RCC 7860 (cell line): ENCODE measurements around the gene SEPTIN5.

Experiments used
- DNase-seq: peaks from one replicate; pipeline ENCODE4 v3.0.0-alpha.2; 2015; ENCODE audit warnings: low spot score
- FAIRE-seq: peaks from 2 replicates; lab custom pipeline; 2012; peaks lifted over from hg19 to GRCh38; lab: Jason Lieb, UNC

SEPTIN5 gene

DNA sequence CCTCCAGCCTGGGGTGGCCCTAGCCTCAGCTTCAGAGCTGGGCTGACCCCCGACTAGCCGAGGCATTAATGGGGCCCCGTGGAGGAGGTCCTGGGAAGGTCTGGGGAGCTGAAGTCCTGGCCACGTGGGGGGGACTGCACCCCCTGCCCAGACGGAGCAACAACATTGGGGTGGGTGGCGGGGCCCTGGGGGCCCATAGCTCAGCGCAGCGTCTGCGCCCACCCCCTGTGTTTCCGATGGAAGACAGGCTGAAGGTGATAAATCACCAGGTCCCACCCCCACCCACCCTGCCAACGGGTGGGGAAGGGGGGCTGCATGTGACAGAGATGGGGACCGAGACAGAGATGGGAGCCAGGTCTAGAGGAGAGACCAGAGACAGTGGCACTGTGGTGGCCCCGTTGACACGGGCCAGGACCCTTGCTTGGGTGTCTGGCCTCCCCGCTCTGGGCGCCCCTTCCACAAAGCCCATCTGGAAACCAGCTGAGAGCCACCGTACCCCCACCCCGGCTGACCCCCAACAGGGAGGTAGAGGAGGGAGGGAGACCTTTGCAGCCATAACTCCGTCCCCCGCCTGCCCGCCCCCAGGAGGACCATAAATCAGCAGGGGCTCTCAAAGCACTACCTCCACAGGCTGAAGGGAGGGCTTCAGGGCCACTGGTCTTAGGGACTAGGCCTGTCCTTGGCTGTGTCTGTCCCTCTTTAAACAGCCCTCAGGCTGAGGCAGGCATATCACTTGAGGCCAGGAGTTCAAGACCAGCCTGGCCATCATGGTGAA lies 17.2 kb downstream of the SEPTIN5 start:
- FAIRE-seq (no peak), DNase-seq (no peak)

GRCh38 chr22:19732403-19733113 lies 18.3 kb downstream of the SEPTIN5 start:
- FAIRE-seq (no peak), DNase-seq (no peak)

- FAIRE-seq (no peak), DNase-seq (no peak)
Observed at GRCh38 chr22:19733755-19734154, 19.5 kb downstream of the SEPTIN5 start.

- no peak for DNase-seq
- FAIRE-seq: no peak
Observed at GRCh38 chr22:19734163-19734562, 19.9 kb downstream of the SEPTIN5 start.

DNA sequence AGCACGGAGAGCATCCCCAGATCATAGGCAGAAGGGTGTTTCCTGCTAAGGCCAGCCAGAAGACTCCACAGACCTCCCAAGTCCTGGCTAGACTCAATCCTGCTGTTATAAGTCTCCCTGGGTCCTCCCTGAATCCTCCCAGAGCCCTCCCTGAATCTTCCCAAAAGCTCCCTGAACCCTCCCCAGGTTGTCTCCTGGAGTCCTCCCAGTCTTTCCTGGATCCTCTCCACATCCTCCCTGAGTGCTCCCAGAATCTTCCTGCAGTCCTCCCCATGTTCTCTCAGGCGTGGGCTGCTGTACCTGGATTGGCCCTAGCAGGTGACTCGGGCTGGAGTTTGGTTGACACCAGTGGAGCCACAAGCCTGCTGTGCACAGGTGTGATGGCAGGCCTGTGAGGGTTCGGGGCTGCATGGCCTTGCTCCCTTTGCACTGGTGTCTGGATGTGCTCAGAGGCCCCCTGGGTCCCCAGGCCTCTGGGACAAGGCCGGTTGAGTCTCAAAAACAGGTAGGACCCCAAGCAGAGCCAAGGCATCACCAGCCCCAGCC lies 20.6 kb downstream of the SEPTIN5 start:
- no peak for DNase-seq
- no peak for FAIRE-seq

GRCh38 chr22:19735665-19736510 lies 21.6 kb downstream of the SEPTIN5 start:
- no peak for FAIRE-seq

GRCh38 chr22:19737846-19738663 lies 23.8 kb downstream of the SEPTIN5 start:
- DNase-seq: no peak

More at GRCh38 chr22:19735665-19736510, 21.6 kb downstream of the SEPTIN5 start:
- no peak for DNase-seq

DNA sequence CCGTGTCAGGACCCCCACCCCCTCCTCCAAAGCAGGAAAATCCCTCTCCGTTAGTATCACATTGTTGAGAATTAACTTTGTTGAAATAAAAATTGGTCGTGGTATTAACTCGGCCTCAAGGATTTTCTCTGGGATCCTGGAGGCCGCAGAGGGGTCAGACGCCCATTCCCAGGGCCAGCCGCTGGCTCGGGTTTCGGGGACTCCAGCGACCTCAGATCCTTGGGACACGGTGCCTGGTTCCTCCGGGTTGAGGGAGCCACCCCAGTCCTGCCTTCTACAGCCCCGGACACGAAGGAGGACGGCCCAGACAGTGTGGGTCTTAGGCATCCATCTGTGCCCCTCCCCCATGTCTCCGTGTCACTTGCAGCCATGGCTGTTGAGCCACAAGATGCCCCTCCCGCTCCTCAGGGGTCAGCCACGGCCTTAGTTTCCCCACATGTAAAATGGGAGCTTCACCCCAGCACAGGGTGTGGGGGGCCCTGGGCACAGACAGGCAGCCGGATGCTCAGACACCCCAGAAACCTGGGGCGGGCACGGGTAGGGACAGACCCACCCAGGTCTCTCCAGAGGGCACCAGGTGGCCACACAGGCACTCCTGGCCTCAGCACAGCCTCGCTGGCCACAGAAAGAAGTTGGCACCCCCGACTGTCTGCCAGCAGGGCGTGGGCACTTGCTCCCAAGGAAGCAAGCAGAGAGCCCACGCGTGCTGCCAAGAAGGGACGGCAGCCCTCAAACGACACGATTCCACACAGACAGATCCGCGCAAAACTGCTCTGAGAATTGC lies 24.6 kb downstream of the SEPTIN5 start:
- FAIRE-seq: no peak
- no peak for DNase-seq

More at GRCh38 chr22:19737846-19738663, 23.8 kb downstream of the SEPTIN5 start:
- no peak for FAIRE-seq

GRCh38 chr22:19739448-19739895 lies 25.2 kb downstream of the SEPTIN5 start:
- no peak for FAIRE-seq

DNA sequence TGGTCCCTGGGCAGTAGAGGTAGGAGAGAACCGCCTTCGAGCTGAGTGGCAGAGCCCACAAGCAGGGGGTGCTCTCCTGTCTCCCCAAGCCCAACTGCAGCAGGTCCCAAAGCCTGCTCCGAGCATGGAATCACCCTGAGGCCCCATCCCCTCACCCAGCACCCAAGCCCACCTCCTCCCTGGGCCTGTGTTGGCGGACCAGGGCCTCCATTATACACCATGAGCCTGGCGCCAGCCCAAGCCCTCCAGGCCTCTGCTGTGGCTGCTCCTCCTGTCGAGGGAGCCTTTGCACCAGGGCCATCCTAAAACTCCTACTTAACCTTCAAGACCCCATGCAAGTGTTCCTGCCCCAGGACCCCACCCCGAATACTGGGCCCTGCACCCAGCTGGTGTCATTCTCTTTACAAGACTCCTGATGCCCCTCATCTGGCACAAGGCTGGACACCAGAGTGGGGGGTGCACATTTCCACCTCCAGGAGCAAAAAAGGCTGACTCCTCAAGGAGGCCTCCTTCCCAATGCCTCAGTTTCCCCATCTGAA lies 25.7 kb downstream of the SEPTIN5 start:
- DNase-seq: no peak
- FAIRE-seq: no peak

More at GRCh38 chr22:19739448-19739895, 25.2 kb downstream of the SEPTIN5 start:
- DNase-seq: no peak

DNA sequence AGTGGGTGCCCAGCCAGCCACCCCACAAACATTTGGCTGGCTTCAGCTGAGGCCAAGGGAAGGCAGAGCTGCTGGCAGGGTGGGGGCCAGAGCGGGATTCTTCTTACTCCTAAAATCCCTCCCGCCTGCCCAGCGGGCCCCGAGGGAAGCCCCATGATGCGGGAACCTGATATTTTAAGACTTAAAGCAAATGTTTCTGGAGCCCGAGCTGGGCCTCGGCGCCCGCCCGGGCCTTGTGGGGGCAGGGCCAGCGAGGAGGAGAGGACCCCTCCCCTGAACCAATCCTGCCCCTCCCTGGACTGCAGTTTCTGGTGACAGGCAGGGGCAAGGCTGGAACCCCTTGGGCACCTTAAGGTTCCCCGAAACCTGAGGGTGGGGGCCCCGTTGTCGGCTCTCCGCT lies 26.3 kb downstream of the SEPTIN5 start:
- no peak for DNase-seq
- no peak for FAIRE-seq

- FAIRE-seq: no peak
- DNase-seq: no peak
Observed at GRCh38 chr22:19741053-19741452, 26.8 kb downstream of the SEPTIN5 start.

DNA sequence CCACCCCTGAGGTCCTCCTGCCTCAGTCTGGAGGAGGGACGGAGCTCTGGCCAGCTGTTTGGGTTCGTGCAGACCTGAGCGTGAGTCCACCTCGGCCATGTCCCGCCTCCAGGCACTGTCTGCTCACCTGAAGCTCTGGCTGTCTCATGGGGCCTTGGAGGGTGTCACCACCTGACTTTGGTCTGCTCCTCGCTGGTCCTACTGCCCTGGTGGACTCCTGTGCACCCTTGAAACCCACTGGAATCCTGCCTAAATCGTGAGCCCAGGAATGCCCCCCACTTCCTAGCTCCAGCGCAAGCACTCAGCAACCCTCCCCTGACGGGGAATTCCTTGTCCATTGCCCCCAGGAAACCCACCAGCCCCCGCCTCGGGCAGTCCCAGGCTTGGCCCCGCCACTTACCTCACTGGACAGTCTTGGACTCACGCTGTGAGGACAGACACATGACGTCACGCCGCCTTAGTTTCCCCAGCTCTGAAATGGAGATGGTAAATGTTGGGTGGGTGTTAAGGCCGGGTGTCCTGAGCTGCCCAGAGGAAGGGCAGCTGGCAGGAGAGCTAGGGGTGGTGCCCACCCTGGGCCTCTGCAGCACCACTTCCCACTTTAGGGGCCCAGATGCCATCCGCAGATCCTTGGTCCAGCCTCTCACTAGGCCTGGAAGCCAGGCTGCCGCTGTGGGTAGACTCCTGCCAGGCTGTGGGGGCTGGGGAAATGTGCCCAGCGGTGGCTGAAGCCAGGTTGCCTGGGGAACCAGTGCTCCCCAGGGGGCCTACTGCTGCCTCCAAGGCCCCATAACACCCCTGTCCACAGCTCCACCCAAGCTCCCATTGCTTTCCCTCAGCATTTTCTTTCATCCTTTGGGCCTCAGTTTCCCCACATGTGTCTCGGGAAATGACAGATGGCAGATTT lies 28.1 kb downstream of the SEPTIN5 start:
- no peak for FAIRE-seq
- DNase-seq: no peak

GRCh38 chr22:19743081-19743480 lies 28.8 kb downstream of the SEPTIN5 start:
- FAIRE-seq: no peak
- DNase-seq: no peak

DNA sequence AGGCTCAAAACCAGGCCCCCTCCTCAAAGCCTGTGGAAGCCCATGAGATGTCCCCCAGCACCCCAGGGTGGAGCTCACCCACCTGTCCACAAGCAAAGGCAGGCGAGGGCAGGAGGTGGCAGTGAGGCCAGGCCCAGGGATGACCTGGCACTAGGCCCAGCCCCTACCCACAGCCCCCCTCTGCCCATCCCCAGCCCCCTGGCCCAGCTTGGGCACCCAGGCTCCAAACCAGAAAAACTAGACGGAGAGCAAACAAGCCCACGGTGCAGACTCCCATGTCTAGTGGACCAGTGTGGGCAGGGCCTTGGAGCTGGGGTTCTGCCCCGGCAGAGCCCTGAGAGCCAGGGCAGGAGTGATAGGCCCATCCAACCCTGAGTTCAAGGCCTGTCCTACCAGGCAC lies 29.3 kb downstream of the SEPTIN5 start:
- no peak for DNase-seq
- no peak for FAIRE-seq

- DNase-seq: no peak
- FAIRE-seq: no peak
Observed at GRCh38 chr22:19744350-19745006, 30.2 kb downstream of the SEPTIN5 start.
